Skeletal muscle tissue (tissue), 4 donors: ENCODE results near the gene LYRM4. TPM values are rescaled to one million over a fixed set of nuclear protein-coding genes. Genes with fewer than 3 reads are reported as not detected.

ENCODE experiments used
- H3K27ac ChIP-seq: one replicate; pipeline ENCODE4 v1.7.0; 2013; ENCODE audit warnings: mild to moderate bottlenecking, low read depth, low read length, inconsistent platforms
- H3K27me3 ChIP-seq, 3 donors: one replicate each; pipeline ENCODE4 v1.7.0; 2013; ENCODE audit warnings: low read length in 3 of 3; ENCODE audit not compliant: control insufficient read depth in 3 of 3, insufficient read depth in 3 of 3
- H3K36me3 ChIP-seq, 3 donors: one replicate each; pipeline ENCODE4 v1.7.0; 2013; ENCODE audit warnings: low read length in 3 of 3; ENCODE audit not compliant: control insufficient read depth in 3 of 3, insufficient read depth in 3 of 3
- H3K4me1 ChIP-seq, 3 donors: one replicate each; pipeline ENCODE4 v1.7.0; 2013; ENCODE audit warnings: low read length in 3 of 3, mild to moderate bottlenecking in 3 of 3; ENCODE audit not compliant: control insufficient read depth in 3 of 3, insufficient read depth in 3 of 3
- H3K4me3 ChIP-seq, 3 donors: one replicate each; pipeline ENCODE4 v1.7.0; 2013; ENCODE audit warnings: low read length in 3 of 3
- H3K9ac ChIP-seq, 3 donors: one replicate each; pipeline ENCODE4 v1.7.0; 2013; ENCODE audit warnings: low read length in 3 of 3, mild to moderate bottlenecking in 3 of 3, moderate library complexity in 2 of 3, low read depth in 1 of 3
- H3K9me3 ChIP-seq, 3 donors: one replicate each; pipeline ENCODE4 v1.7.0; 2013; ENCODE audit warnings: low read length in 3 of 3; ENCODE audit not compliant: control insufficient read depth in 3 of 3
- total RNA-seq: library from RNA; depleted of rRNA; stranded (reverse); fragments of >200 nt; gene quantifications from one replicate; pipeline ENCODE4 v1.2.3, GENCODE V29; 2014
- donor health status: Osteomylitis.

Gene LYRM4
- total RNA-seq, 1 donor from 2014 or later: 10.4 TPM

DNA sequence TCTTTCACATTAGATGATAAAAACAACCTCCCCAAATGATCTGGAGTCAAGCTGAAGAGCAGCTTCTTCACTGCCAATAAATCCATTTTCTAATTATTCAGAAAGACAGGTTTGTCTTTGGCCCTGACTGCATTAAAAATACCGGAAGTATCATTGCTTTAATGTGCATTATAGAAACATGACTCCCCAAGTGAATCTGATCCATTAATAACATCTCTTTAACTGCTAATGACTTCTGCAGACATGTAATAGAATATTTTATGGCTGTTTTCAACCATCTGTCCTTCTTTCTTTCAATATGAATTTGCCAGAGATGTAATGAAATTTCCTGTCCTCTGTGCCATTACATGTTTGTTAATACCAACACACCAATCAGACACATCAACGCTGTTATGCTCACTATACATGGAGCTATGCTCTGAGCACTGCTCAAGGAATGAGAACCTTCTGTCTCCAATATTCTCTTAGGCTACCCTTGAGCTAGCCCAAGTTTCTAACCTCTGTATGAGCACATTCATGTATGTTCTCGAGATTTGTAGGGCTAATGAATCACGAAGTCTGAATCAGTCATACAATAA lies 87.8 kb downstream of the LYRM4 start:
- no peak overlapping the region for H3K9ac ChIP-seq
- H3K9me3 ChIP-seq: no peaks in the 10 kb centered on the region
- no peaks in the 10 kb centered on the region for H3K4me1 ChIP-seq
- H3K27ac ChIP-seq: no peak overlapping the region
- no peak overlapping the region for H3K4me3 ChIP-seq
- no peaks in the 10 kb centered on the region for H3K36me3 ChIP-seq
- no peaks in the 10 kb centered on the region for H3K27me3 ChIP-seq

DNA sequence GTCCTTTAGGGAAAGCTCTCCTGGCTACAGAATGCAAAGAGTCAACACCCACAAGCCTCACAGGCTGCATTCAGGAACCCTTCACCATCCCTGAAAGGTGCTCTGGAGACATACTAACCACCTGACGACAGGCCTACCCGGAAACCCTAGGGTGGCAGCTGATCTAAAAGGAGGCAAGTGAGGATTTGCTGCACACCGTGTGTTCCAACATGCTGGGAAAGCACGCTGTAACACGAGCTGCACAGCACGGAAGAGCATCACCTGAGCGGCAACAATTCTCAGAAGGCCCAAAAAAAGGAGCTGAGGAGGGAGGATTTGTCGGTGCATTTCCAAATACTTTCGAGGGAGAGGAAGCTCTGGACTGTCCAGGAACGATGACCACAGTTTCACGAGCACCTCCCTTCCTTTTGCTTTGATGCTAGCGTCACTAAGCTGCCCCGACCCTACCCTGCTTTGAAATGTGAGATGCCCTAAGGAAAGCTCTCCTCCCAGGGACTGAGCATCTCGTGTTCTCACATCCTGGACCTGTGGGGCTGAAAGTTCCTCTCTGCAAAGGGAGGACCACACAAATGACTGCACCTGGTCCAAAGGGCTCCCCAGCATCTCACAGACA lies 88.6 kb downstream of the LYRM4 start:
- Histone ChIP-seq H3K27ac (no peak overlapping the region), H3K9ac (no peak overlapping the region), H3K36me3 (no peaks in the 10 kb centered on the region), H3K4me1 (no peaks in the 10 kb centered on the region), H3K9me3 (no peaks in the 10 kb centered on the region), H3K4me3 (no peak overlapping the region), H3K27me3 (no peaks in the 10 kb centered on the region)

DNA sequence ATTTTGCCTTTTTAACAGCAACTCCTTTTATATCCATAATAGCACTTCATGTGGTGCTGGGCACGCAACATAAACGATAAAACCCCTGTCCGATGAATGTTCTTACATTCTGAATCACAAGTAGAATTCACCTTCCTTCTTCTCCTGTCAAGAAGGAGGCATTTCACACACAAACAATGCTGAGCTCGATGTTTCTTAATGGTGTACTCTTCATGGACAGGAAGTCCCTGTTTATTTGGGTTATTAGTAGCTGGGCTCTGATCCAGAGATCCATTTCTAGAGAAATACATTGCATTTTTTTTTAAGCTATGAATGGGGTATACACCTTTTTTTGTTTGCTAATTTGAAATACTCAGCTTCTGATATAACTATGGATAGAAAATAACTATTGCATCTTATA lies 93.2 kb downstream of the LYRM4 start:
- Histone ChIP-seq H3K9ac (no peak overlapping the region), H3K36me3 (no peaks in the 10 kb centered on the region), H3K9me3 (no peaks in the 10 kb centered on the region), H3K27me3 (no peaks in the 10 kb centered on the region), H3K4me1 (no peaks in the 10 kb centered on the region), H3K4me3 (no peak overlapping the region), H3K27ac (no peak overlapping the region)

DNA sequence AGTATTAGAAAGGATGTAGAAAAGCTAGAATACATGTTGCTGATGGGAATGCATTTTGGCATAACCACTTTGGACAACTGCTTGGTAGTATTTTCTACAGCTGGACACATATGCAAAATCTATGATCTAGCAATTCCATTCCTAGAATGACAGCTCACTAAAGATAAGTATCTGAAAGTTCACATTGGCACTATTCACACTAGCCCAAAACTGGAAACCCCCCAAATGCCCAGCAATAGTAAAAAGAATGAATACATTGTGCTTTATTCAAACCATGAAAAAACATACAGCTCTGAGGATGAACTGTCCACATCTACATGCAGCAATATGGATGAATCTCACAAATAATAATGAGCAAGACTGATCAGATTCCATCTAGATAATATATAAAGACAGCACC lies 96.7 kb downstream of the LYRM4 start:
- Histone ChIP-seq H3K27ac (no peak overlapping the region), H3K36me3 (no peaks in the 10 kb centered on the region), H3K4me1 (no peaks in the 10 kb centered on the region), H3K27me3 (no peaks in the 10 kb centered on the region), H3K9ac (no peak overlapping the region), H3K4me3 (no peak overlapping the region), H3K9me3 (no peaks in the 10 kb centered on the region)

DNA sequence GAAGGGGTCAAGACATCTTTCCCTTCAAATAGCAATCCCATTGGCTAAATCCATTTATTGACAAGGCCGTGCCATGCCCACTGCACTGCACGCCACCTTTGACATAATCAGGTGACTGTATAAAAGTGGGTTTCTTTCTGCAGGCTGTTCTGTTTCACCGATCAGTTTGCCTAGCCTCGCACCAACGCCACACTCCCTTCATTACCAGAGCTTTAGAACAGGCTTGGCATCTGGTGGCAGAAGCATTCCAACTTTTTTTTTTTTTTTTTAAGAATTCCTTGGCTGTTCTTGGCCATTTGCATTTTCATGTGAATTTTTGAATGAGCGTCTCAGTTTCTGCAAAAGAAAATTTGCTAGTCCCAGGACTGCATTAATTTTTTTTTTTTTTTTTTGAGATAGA lies 97.5 kb downstream of the LYRM4 start:
- Histone ChIP-seq H3K27me3 (no peaks in the 10 kb centered on the region), H3K4me3 (no peak overlapping the region), H3K36me3 (no peaks in the 10 kb centered on the region)

DNA sequence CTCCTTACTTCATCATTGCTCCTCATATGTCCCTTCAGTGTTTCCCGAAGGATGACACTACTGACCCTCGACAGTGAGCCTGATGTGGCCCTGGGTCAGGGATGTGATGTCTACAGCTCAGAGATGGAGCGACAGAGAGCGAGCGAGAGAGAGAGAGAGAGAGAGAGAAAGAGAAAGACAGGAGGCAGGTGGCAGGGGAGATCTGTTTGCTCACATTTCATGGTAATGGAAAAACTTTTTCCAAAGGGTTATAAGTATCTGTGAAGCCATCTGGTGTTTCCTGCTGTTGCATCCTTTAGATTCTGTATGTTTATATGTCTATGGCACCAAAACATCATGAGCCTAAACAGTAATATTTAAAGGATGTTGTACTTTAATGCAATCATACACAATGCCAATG lies 98.4 kb downstream of the LYRM4 start:
- Histone ChIP-seq H3K27ac (no peak overlapping the region), H3K4me1 (no peaks in the 10 kb centered on the region), H3K4me3 (no peak overlapping the region), H3K36me3 (no peaks in the 10 kb centered on the region), H3K9me3 (no peaks in the 10 kb centered on the region), H3K9ac (no peak overlapping the region), H3K27me3 (no peaks in the 10 kb centered on the region)

More for the DNA sequence above, 97.5 kb downstream of the LYRM4 start:
- H3K27ac ChIP-seq: no peak overlapping the region
- H3K9ac ChIP-seq: no peak overlapping the region
- no peaks in the 10 kb centered on the region for H3K4me1 ChIP-seq
- no peaks in the 10 kb centered on the region for H3K9me3 ChIP-seq

DNA sequence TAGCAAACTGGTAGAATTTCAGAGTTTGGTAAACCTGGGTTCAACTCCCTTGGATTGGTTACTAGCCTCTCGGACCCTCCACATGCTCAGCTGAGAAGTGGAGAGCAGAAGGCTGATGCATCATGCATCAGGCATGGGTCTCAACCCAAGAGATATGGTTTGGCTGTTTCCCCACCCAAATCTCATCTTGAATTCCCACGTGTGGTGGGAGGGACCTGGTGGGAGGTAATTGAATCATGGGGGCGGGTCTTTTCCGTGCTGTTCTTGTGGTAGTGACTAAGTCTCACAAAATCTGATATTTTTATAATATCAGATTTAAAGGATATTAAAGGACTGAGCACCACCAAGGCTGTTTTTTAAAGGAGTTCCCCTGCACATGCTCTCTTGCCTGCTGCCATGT lies 100.5 kb downstream of the LYRM4 start:
- no peak overlapping the region for H3K9ac ChIP-seq
- no peak overlapping the region for H3K27ac ChIP-seq
- H3K4me1 ChIP-seq: no peaks in the 10 kb centered on the region
- H3K27me3 ChIP-seq: no peaks in the 10 kb centered on the region
- H3K36me3 ChIP-seq: no peaks in the 10 kb centered on the region
- no peak overlapping the region for H3K4me3 ChIP-seq
- H3K9me3 ChIP-seq: no peaks in the 10 kb centered on the region

DNA sequence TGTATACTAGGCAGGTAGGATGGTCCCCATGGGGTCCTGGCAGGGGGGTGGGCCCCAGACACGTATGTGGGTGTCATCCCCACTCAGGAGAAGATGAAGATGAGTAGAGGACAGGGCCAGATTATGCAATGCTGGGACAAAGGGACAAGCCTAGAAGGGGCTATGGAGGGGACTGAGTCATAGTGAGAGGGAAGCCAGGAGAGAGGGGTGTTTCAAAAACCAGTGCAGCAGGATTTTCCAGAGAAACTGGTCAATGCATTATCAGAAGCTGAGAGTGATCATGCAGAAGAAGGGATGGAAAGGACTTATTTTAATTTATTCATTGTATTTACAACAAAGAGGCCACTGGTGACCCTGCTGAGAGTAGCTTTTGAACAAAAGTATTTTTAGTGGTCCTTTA lies 101.6 kb downstream of the LYRM4 start:
- Histone ChIP-seq H3K9ac (no peak overlapping the region), H3K36me3 (no peaks in the 10 kb centered on the region), H3K9me3 (no peaks in the 10 kb centered on the region), H3K27me3 (no peaks in the 10 kb centered on the region), H3K27ac (no peak overlapping the region), H3K4me1 (no peaks in the 10 kb centered on the region), H3K4me3 (no peak overlapping the region)

DNA sequence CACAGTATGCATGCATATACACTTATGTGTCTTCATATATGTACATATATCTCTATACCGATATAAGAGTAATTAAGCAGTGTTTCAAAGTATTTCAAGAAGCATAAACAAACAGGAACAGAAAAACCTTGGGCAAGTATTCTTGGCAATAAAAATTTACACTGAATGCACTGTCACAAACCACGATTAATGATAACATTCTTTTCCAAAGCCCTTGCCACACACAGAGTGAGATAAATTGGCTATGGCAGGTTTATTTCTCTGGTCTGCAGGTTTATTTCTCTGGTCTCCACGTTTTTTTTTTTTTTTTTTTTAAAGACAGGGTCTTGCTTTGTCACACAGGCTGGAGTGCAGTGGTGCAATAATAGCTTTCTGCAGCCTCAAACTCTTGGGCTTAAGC lies 102.6 kb downstream of the LYRM4 start:
- Histone ChIP-seq H3K4me3 (no peak overlapping the region), H3K27me3 (no peaks in the 10 kb centered on the region), H3K36me3 (no peaks in the 10 kb centered on the region), H3K9me3 (no peaks in the 10 kb centered on the region), H3K27ac (no peak overlapping the region), H3K4me1 (no peaks in the 10 kb centered on the region), H3K9ac (no peak overlapping the region)

DNA sequence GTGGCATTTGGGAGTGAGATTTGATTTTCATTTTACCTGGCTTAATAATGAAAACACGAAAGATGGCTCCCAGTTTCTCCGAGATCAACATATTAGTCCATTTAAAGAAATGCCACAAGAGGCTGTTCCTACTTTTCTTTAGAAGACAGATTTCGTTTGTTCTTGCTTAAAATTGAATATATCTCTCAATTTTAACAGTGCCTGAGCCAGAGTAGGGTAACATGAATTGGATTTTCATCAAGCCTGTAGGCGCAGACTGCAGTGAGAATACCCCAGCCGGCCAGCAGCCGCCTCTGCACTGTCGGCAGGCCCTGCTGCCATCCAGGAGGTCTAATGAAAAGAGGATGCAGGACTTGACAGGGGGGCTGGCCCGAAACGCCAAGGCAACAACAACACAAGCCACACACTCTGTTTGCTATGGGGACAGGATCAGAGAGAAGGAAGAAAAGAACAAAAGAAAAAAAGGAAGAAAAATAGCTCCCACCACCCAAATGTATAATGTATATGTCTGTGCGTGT lies 103.1 kb downstream of the LYRM4 start:
- Histone ChIP-seq H3K9ac (no peak overlapping the region), H3K4me1 (no peaks in the 10 kb centered on the region), H3K27me3 (no peaks in the 10 kb centered on the region), H3K4me3 (no peak overlapping the region), H3K9me3 (no peaks in the 10 kb centered on the region), H3K36me3 (no peaks in the 10 kb centered on the region), H3K27ac (no peak overlapping the region)
